HFF-Myc (cell line): ENCODE measurements around the gene RTRAF.

Source experiments
- DNase-seq: peaks from one replicate; pipeline ENCODE4 v3.0.0-alpha.2; 2011; ENCODE audit warnings: low read depth; ENCODE audit errors: extremely low read depth
- H3K4me3 ChIP-seq: replicated peaks from 2 replicates; pipeline ENCODE4 v1.5.1; 2011; ENCODE audit warnings: low read depth, mild to moderate bottlenecking, control low read depth, low read length
- TF ChIP-seq, protein P1 (sequence below): IDR thresholded peaks from 2 replicates; pipeline ENCODE4 v1.5.1; 2012; ENCODE audit warnings: mild to moderate bottlenecking, low read depth, low read length, control low read depth; ENCODE audit errors: missing control alignments

Gene RTRAF

DNA sequence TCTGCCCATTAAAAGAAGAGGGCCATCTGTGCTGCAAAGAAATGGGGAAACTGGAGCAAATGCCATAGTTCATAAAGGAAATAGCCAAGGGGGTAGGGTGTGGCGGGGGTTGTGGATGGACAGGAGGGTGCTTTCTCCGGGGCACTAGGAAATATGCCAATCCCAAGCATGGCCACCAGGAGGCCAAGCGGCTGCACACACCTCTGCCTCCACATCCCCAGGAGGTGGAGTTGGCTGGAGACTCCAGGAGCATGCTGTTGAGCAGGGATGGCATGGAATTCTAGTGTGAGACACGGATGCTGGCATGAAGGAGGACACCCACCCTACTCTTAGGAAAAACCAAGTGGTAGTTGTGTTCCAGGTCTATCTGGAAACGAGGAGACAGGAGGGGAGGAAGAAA is 54.3 kb downstream of the RTRAF start:
- H3K4me3 ChIP-seq = no peak overlapping the region
- no peak for DNase-seq
- TF ChIP-seq, protein P1, sequence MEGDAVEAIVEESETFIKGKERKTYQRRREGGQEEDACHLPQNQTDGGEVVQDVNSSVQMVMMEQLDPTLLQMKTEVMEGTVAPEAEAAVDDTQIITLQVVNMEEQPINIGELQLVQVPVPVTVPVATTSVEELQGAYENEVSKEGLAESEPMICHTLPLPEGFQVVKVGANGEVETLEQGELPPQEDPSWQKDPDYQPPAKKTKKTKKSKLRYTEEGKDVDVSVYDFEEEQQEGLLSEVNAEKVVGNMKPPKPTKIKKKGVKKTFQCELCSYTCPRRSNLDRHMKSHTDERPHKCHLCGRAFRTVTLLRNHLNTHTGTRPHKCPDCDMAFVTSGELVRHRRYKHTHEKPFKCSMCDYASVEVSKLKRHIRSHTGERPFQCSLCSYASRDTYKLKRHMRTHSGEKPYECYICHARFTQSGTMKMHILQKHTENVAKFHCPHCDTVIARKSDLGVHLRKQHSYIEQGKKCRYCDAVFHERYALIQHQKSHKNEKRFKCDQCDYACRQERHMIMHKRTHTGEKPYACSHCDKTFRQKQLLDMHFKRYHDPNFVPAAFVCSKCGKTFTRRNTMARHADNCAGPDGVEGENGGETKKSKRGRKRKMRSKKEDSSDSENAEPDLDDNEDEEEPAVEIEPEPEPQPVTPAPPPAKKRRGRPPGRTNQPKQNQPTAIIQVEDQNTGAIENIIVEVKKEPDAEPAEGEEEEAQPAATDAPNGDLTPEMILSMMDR = peak; percentile 54

DNA sequence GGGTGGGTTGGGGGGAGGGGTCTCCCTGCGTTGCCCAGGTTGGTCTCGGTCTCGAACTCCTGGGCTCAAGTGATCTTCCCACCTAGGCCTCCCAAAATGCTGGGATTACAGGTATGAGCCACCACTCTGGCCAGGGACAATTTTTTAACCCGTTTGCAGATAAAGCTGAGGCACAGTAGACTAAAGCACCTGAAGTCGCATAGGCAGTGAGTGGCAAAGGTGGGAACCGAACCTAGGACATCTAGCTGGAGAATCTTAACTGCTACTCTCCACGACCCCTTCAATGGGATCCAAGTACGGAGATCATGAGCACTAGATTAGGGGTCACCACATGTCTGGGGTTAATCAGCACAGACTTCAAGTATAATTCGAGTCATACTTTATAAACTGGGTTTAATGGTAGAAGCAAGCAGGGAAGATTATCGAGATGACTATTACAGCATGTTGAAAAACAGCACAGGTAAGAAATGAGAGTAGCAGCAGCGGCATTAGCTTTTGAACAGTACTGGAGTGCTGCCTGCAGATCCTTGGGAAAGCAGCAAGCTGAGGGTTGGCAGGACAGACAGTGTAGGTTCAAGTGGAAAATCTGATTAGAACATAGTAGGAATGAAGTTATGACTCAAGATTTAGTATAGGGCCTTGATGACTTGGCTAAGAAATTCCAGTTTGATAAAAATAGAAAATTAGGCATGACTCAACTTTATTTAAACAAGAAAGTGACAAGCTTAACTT is 55.6 kb downstream of the RTRAF start:
- no peak overlapping the region for H3K4me3 ChIP-seq
- no peak for DNase-seq
- TF ChIP-seq, protein P1 = no peak

DNA sequence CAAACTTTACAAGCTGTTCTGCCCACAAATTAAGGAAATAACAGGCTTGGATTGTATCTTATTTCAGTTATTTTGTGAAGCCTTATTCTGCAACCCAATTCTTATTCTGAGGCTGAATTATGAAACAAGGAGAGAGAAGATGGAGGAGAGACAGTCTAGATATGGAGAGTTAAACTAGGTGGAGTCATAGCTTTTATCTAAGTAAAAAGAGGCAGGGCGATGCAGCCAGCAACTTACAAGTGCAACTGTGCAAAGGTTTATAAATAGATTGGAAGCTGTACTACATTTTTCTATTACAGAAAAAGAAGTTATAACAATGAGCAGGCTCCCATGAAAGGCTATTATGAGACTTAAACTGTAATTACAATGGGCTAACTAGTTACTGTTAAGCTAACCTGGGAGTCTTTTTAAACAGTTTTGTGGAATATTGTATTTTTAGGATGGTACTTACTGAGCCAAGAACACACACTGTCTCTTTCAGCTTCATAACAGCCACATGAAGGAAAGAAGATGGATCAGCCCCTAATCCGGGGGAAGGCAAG is 57.1 kb downstream of the RTRAF start:
- no peak overlapping the region for H3K4me3 ChIP-seq
- no peak for DNase-seq
- TF ChIP-seq, protein P1 = no peak

DNA sequence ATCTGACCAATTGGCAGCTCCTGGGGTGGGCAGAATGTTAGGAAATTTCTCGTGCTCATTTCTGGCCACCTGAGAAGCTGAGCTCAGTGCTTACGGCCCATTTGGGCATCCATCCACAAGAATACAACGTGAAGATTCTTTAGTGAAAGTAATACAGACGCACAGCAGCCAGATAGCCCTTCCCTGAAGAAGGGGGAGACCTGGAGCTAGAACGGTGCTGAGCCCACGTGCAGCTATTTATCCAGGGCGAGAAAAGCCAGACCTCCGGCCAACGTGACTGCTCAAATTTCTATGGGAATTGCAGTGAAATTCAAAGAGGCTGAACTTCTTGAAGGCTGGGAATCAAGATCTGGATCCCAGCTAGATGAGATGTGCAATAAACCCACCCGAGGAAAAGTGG is 58.8 kb downstream of the RTRAF start:
- no peak overlapping the region for H3K4me3 ChIP-seq
- no peak for DNase-seq
- TF ChIP-seq, protein P1 = no peak

DNA sequence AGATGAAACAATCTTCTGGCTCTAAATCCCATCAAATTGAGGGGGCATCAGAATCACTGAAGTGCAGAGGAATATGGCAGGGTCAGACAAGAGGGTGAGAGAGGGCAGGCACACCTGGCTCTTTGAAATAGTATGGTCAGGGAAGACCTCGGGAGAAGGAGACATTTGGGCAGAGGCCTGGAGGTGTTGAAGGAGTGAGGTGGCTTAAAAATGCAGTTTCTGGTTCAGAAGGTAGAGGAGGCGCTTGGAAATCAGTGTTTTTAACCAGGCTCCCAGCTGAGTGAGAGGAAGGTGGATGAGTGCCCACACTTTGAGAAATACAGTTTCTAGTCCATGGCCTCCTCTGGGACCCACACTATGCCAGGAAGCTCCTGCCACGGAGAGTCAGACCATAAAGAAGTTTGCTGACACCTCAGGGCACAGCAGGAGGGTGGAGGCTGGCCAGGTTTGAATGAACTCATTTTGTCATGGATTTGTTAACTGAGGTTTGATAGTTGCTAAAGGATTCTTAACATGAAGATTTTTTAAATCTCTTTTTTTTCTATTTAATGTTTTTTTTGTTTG is 59.4 kb downstream of the RTRAF start:
- DNase-seq = no peak
- H3K4me3 ChIP-seq = no peak overlapping the region
- TF ChIP-seq, protein P1 = no peak

DNA sequence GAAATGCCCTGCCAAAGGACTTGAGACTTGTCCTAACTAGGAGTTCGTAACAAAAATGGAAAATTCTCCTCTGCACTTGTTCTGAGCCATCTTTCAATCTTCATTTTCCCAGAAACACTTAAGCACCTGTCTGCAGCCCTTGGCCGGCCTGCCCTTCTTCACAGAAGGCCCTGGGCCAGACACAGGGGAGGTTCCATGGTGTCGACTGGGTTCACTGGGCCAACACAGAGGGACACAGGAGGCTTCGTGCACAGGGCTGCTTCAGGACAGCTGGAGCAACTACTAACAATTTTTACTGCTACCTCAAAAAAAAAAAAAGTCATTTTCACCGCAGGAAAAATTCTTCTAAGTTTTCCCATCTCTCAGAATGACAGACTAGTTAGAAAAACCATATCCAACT is 59.9 kb downstream of the RTRAF start:
- DNase-seq = no peak
- TF ChIP-seq, protein P1 = no peak
- no peak overlapping the region for H3K4me3 ChIP-seq
